ENCODE results near the gene RGS9. TPM values are rescaled to one million over a fixed set of nuclear protein-coding genes. Genes with fewer than 3 reads are reported as not detected.

RGS9 gene
- total and polyA plus RNA-seq, 2 of the 13 experiments (the other 11 are each of a cell fraction or from before 2014, with no cell fraction given) = 0.44 to 0.74 TPM

GRCh38 chr17:65122836-65123756 is 14.1 kb upstream of the RGS9 start (continued):
- TF ChIP-seq FOXA3 (CRISPR knock-in tag; IDR thresholded peaks at IDR 0.05) = peak; percentile 11; the same call in 1 of the 2 replicates
- TF ChIP-seq ARNT (IDR thresholded peaks at IDR 0.05) = no peak
- no peak for TF ChIP-seq ZNF282 (IDR thresholded peaks at IDR 0.05; ENCODE audit: partially characterized antibody)
- TF ChIP-seq ZFAT (CRISPR knock-in tag; conservative IDR thresholded peaks at IDR 0.05) = no peak
- no peak for TF ChIP-seq EP300 (IDR thresholded peaks at IDR 0.05; ENCODE audit: low read depth in 2 of 2, low read length in 2 of 2)
- no peak for TF ChIP-seq EP300 (CRISPR knock-in tag; IDR thresholded peaks at IDR 0.05; ENCODE audit: borderline replicate concordance)
- no peak for TF ChIP-seq ZNF670 (CRISPR knock-in tag; IDR thresholded peaks at IDR 0.05; ENCODE audit: borderline replicate concordance)
- no peak for TF ChIP-seq MAFF (IDR thresholded peaks at IDR 0.05; ENCODE audit: low read depth, low read length)
- TF ChIP-seq BCL3 (CRISPR knock-in tag; IDR thresholded peaks at IDR 0.05) = peak; percentile 26; the same call in 1 of the 2 replicates
- TF ChIP-seq KIAA2018 (CRISPR knock-in tag; IDR thresholded peaks at IDR 0.05; ENCODE audit: borderline replicate concordance) = no peak
- TF ChIP-seq E2F1 (CRISPR knock-in tag; IDR thresholded peaks at IDR 0.05) = peak; percentile 32; the same call in 1 of the 2 replicates
- no peak for TF ChIP-seq HHEX (CRISPR knock-in tag; IDR thresholded peaks at IDR 0.05)
- no peak for TF ChIP-seq ZNF512 (CRISPR knock-in tag; IDR thresholded peaks at IDR 0.05)
- peak; percentile 49; the same call in 1 of the 2 replicates for TF ChIP-seq ZSCAN31 (CRISPR knock-in tag; IDR thresholded peaks at IDR 0.05; ENCODE audit: low read depth)
- TF ChIP-seq POGZ (CRISPR knock-in tag; IDR thresholded peaks at IDR 0.05) = 0 out of 2 replicates have a peak, but pooled peaks have one; percentile 75
- no peak for TF ChIP-seq ZNF230 (CRISPR knock-in tag; IDR thresholded peaks at IDR 0.05)

Data from HepG2 (cell line).